Transverse colon (tissue), 4 donors: ENCODE data around the gene EMX2. TPM values are rescaled to one million over a fixed set of nuclear protein-coding genes. Genes with fewer than 3 reads are reported as not detected.

Experiments used
- DNase-seq: peaks from one replicate; pipeline ENCODE4 v3.0.0-alpha.2; 2019
- H3K27ac ChIP-seq, 4 donors: fragments of 200-600 bp; sonication (generic); 2 replicates each; pipeline ENCODE4 v1.5.1; 2016 to 2018; ENCODE audit warnings: inconsistent platforms in 4 of 4
- H3K27me3 ChIP-seq: fragments of 200-600 bp; sonication (generic); 2 replicates; pipeline ENCODE4 v1.5.1; 2017; ENCODE audit warnings: inconsistent platforms
- H3K36me3 ChIP-seq, 4 donors: fragments of 200-600 bp; sonication (generic); 2 replicates each; pipeline ENCODE4 v1.5.1; 2017 to 2019; ENCODE audit warnings: inconsistent platforms in 4 of 4
- H3K4me1 ChIP-seq, 4 donors: fragments of 200-600 bp; sonication (generic); 2 replicates each; pipeline ENCODE4 v1.5.1; 2017 to 2020; ENCODE audit warnings: inconsistent platforms in 4 of 4
- H3K4me3 ChIP-seq, 4 donors: fragments of 200-600 bp; sonication (generic); 1 replicate in 1 of 4; 2 replicates in 3 of 4; pipeline versions ENCODE4 v1.5.1 to v1.6.1; 2017 to 2019; ENCODE audit warnings: inconsistent platforms in 4 of 4
- H3K9me3 ChIP-seq, 2 donors: fragments of 200-600 bp; sonication (generic); 2 replicates each; pipeline ENCODE4 v1.5.1; 2017 to 2019; ENCODE audit warnings: inconsistent platforms in 2 of 2
- CTCF ChIP-seq, 5 experiments: fragments of 200-600 bp in 3 of 5; fragments of 450-650 bp in 2 of 5; sonication (generic) in 3 of 5; IDR thresholded peaks; 1 replicate in 2 of 5; 2 replicates in 3 of 5; pipeline ENCODE4 v1.5.1; 2016 to 2017; ENCODE audit warnings: antibody characterized with exemption in 5 of 5, inconsistent platforms in 3 of 5, mild to moderate bottlenecking in 2 of 5, moderate library complexity in 1 of 5
- EP300 ChIP-seq: sonication (generic); formaldehyde crosslinking; IDR thresholded peaks from one replicate; pipeline ENCODE4 v1.6.1; 2017; ENCODE audit warnings: antibody characterized with exemption, low read depth
- POLR2A ChIP-seq: fragments of 450-650 bp; IDR thresholded peaks from one replicate; pipeline ENCODE4 v1.6.1; 2016; ENCODE audit warnings: antibody characterized with exemption, mild to moderate bottlenecking, moderate library complexity
- POLR2AphosphoS5 ChIP-seq, 3 donors: sonication (generic); formaldehyde crosslinking; IDR thresholded peaks; one replicate each; pipeline ENCODE4 v1.6.1; 2016; ENCODE audit warnings: antibody characterized with exemption in 3 of 3
- WGBS, 2 donors: methylation state at CpG; one replicate each; pipeline ENCODE4 v1.1.5; 2018; ENCODE audit warnings: low coverage in 1 of 2; 5-methylcytosine and 5-hydroxymethylcytosine counted together
- in situ Hi-C, 4 donors: fragments of 200-750 bp; cut with MboI; loops; one replicate each; pipeline versions ENCODE4 v1.15.0 to v1.15.1; 2017; ENCODE audit warnings: low sequenced_read_pairs in 3 of 4, low pct_ligation_motif_present in 1 of 4, low pct_unique_long_range_greater_than_20kb in 1 of 4
- intact Hi-C: fragments of 100-400 bp; cut with DNase I; formaldehyde crosslinking; loops from one replicate; pipeline ENCODE4 v1.15.1; 2023; ENCODE audit warnings: low total_unique reads
- total RNA-seq, 4 donors: library from RNA; depleted of rRNA; stranded (reverse); fragments of >200 nt; gene quantifications; one replicate each; pipeline ENCODE4 v1.1.0, GENCODE V29; 2016

Gene EMX2
- total RNA-seq, 4 donors from 2014 or later, result 0.95 TPM; not detected in 3

DNA sequence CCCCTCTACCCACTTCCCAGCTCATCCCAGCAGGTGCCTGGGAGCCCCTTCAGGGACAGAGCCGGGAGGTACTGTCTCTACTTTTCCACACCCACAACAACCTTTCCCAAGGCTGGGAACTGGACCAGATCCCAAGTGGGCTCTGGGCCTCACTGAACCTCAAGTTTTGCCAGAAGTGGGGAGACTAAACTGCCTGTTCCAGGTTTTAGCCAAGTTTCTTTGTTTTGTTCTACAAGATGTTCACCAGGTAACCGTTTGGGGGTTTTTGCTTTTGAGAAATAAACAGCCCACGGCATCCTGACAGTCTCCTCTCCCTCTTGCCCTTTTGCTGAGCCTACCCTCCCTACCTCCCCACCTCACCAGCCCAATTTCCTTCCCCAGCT is 10.6 kb upstream of the EMX2 start:
- H3K27ac ChIP-seq, result no peak overlapping the region
- no peak overlapping the region for H3K4me3 ChIP-seq
- H3K36me3 ChIP-seq, result no peaks in the 10 kb centered on the region
- peaks cover 11 to 22% (median 17%) of the 10 kb centered on the region in 4 donors for H3K4me1 ChIP-seq
- no peak for TF ChIP-seq POLR2A
- TF ChIP-seq CTCF (IDR thresholded peaks at IDR 0.05), result no peak
- no peak for TF ChIP-seq EP300
- no peak for TF ChIP-seq POLR2AphosphoS5 (IDR thresholded peaks at IDR 0.05)
- no peaks in the 10 kb centered on the region for H3K9me3 ChIP-seq
- WGBS, 2 donors, result 30% methylated on average over 2 to 3 of the region's 3 CpGs
- H3K27me3 ChIP-seq, result peaks cover 100% of the 10 kb centered on the region
- intact Hi-C loops, result no loop called here
- DNase-seq, result no peak
- in situ Hi-C loops, result loop anchor here in 1 of 4 donors (25.0 kb wide), 2 partner anchors 705 to 930 kb away; no protein-coding TSS in a partner anchor

DNA sequence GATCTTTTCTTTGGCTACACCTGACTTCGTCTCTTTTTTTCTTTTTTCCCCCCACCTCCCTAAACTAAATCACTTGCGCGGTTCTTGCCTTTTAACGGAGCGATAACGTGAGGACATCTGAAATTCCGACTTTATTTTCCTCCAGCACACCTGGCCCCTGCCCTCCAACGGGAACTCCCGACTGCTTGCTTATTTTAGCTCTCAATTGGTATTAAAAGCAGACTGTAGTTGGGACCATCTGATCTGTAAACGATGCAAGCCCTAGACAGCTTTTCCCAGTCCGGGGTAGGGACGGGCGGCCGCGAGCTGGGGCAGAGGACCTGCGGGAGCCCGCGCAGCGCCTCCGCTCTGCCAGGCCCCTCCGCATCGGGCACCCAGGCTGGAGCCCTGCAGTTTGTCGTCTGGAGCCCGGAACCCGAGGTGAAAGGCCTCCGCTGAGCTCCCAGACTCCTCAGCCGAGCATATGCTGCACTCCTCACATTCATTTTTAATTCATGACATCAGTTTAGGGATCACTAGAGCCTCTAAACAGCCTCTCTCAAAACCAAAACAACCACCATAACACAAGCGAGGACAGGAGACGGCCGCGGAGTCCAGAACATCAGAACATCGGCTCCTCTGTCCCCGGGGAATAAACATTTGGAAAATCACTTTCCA is 10.0 kb upstream of the EMX2 start:
- Histone ChIP-seq H3K27ac (no peak overlapping the region), H3K9me3 (no peaks in the 10 kb centered on the region), H3K36me3 (no peaks in the 10 kb centered on the region), H3K4me1 (peaks cover 11 to 26% (median 18%) of the 10 kb centered on the region in 4 donors), H3K4me3 (no peak overlapping the region), H3K27me3 (peaks cover 100% of the 10 kb centered on the region)
- in situ Hi-C loops (loop anchor here in 1 of 4 donors (25.0 kb wide), 2 partner anchors 705 to 930 kb away; no protein-coding TSS in a partner anchor), intact Hi-C loops (no loop called here)
- WGBS, 2 donors, result 6 to 12% methylated on average over 11 to 32 of the region's 33 CpGs
- TF ChIP-seq POLR2AphosphoS5 (IDR thresholded peaks at IDR 0.05), result no peak
- no peak for TF ChIP-seq POLR2A
- TF ChIP-seq CTCF (IDR thresholded peaks at IDR 0.05), result no peak
- no peak for TF ChIP-seq EP300
- no peak for DNase-seq

DNA sequence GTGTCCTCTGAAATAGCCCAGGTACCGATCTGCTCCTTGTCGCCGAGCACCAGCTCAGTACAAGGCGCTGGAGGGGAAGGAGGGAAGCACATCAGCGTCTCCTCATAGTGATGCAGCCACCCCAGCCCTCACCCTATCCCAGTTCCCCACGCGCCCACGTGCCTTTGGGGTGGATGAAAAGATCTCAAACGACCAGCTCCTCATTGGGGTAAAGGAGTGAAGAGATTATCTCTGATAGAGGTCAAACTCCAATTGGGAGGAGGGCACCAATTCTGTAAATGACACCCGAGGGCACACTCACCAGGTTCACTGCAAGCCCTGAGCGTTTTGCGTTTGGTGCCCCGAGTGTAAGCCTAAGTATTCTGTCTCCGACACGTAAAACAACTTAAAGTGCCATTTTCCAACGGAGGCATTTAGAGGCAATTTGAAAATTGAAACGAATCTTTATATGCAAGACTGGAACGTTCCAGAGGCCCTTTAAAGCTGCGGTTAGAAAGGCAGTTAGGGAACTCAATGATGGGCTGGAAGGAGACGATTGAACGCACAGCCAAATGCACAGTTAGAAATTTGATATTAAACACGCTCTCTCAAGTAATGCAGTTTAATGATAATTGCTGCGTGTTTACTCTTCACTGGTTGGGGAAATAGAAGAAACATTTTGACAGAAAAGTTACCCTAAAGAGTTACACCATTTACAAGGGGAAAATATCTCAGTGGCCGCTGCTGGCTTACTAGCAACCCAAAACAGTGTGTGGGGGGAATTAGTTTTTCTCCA is 8.9 kb upstream of the EMX2 start:
- WGBS, 2 donors, result 4 to 10% methylated on average over 20 to 24 of the region's 24 CpGs
- H3K27me3 ChIP-seq, result peaks cover 100% of the 10 kb centered on the region
- in situ Hi-C loops (loop anchor here in 1 of 4 donors (25.0 kb wide), 2 partner anchors 704 to 929 kb away; no protein-coding TSS in a partner anchor), intact Hi-C loops (no loop called here)
- H3K9me3 ChIP-seq, result no peaks in the 10 kb centered on the region
- H3K4me1 ChIP-seq, result peaks cover 11 to 34% (median 20%) of the 10 kb centered on the region in 4 donors
- H3K4me3 ChIP-seq, result no peak overlapping the region
- no peak for DNase-seq
- TF ChIP-seq EP300 (no peak), POLR2AphosphoS5 (IDR thresholded peaks at IDR 0.05) (no peak), CTCF (IDR thresholded peaks at IDR 0.05) (no peak)
- H3K27ac ChIP-seq, result no peak overlapping the region
- no peaks in the 10 kb centered on the region for H3K36me3 ChIP-seq
